ENCODE measurements around the gene GNB2. TPM values are rescaled to one million over a fixed set of nuclear protein-coding genes. Genes with fewer than 3 reads are reported as not detected.

GNB2 gene
- total RNA-seq, 1 experiment from 2014 or later, result 174 TPM

- Histone ChIP-seq H2BK120ac (ENCODE audit: low read depth, low read length, poor library complexity, severe bottlenecking) (no peak overlapping the region), H2BK15ac (ENCODE audit: low read depth, low read length) (no peak overlapping the region), H3K9me3 (ENCODE audit: control insufficient read depth, low read depth, low read length) (no peaks in the 10 kb centered on the region), H3K23ac (ENCODE audit: insufficient read length, low read depth, low read length) (no peak overlapping the region), H3K4ac (ENCODE audit: low read depth, low read length) (no peak overlapping the region), H3K79me1 (ENCODE audit: insufficient read depth, low read depth, low read length, poor library complexity, severe bottlenecking) (peaks cover 5% of the 10 kb centered on the region), H2BK20ac (ENCODE audit: low read depth, low read length, poor library complexity, severe bottlenecking) (no peak overlapping the region), H2BK5ac (ENCODE audit: insufficient read length, low read length) (no peak overlapping the region), H3K14ac (ENCODE audit: insufficient read depth, low read length) (no peak overlapping the region), H2AFZ (ENCODE audit: low read length) (no peak overlapping the region), H4K5ac (ENCODE audit: insufficient read length, low read depth, low read length) (no peak overlapping the region), H3K23me2 (ENCODE audit: insufficient read length, low read depth, low read length, poor library complexity, severe bottlenecking) (peaks cover 8% of the 10 kb centered on the region), H3K4me1 (ENCODE audit: insufficient read depth, low read length) (no peaks in the 10 kb centered on the region), H4K20me1 (ENCODE audit: control insufficient read depth, insufficient read depth, insufficient read length) (no peaks in the 10 kb centered on the region), H2BK12ac (ENCODE audit: insufficient read length, low read depth, low read length) (no peak overlapping the region), H3K4me2 (ENCODE audit: insufficient read depth, insufficient read length, low read length) (no peak overlapping the region), H4K91ac (ENCODE audit: insufficient read length, low read depth, low read length) (no peak overlapping the region), H2AK5ac (ENCODE audit: insufficient read length, low read length) (no peak overlapping the region), H3K79me2 (ENCODE audit: insufficient read depth, low read length) (peaks cover 8% of the 10 kb centered on the region; the same call in 1 of the 2 replicates), H3K9ac (ENCODE audit: extremely low read depth, insufficient read length, low read length) (no peak overlapping the region), H3K18ac (ENCODE audit: insufficient read length, low read depth, low read length) (no peak overlapping the region), H3K56ac (ENCODE audit: insufficient read length, low read depth, low read length) (no peak overlapping the region), H4K8ac (replicated peaks; ENCODE audit: insufficient read length, low read depth, low read length) (no peak overlapping the region), H3T11ph (ENCODE audit: low read length) (no peak overlapping the region), H3K27ac (ENCODE audit: insufficient read length, low read depth, low read length) (no peak overlapping the region), H3K27me3 (ENCODE audit: insufficient read depth, low read length) (no peaks in the 10 kb centered on the region)
- WGBS (ENCODE audit: extremely low coverage, insufficient read length, low lambda C conversion rate), result no CpG with 5 or more reads among the region's 11 CpGs
- DNase-seq, result no peak
- no peak overlapping the region; a peak in 1 of 7 replicates for H3K27ac Mint-ChIP-seq
- no peak for TF ChIP-seq CTCF (conservative IDR thresholded peaks at IDR 0.05)
- no peaks in the 10 kb centered on the region; a peak in 1 of 5 replicates for H3K9me3 Mint-ChIP-seq
- H3K36me3 Mint-ChIP-seq (ENCODE audit: insufficient read depth in 1 of 3, low read depth in 3 of 3), result peaks cover 4 to 19% (median 17%) of the 10 kb centered on the region in 3 experiments; a peak in 6 of 7 replicates
- peaks cover 10 to 11% of the 10 kb centered on the region in 2 experiments for H3K4me1 Mint-ChIP-seq
- peaks cover 4% of the 10 kb centered on the region for H3K27me3 Mint-ChIP-seq (ENCODE audit: low read depth)
- H3K4me3 Mint-ChIP-seq, result no peak overlapping the region
These were observed 37.8 kb downstream of the GNB2 start for GRCh38 chr7:100711369-100711768.
